ENCODE data around the gene MRPL45. TPM values are rescaled to one million over a fixed set of nuclear protein-coding genes. Genes with fewer than 3 reads are reported as not detected.

MRPL45 gene
- total and polyA plus RNA-seq, 9 of the 15 experiments (the other 6 are each of a cell fraction or from before 2014, with no cell fraction given) = 48.4 to 228 (median 76.8) TPM

- TF ChIP-seq, protein P1, sequence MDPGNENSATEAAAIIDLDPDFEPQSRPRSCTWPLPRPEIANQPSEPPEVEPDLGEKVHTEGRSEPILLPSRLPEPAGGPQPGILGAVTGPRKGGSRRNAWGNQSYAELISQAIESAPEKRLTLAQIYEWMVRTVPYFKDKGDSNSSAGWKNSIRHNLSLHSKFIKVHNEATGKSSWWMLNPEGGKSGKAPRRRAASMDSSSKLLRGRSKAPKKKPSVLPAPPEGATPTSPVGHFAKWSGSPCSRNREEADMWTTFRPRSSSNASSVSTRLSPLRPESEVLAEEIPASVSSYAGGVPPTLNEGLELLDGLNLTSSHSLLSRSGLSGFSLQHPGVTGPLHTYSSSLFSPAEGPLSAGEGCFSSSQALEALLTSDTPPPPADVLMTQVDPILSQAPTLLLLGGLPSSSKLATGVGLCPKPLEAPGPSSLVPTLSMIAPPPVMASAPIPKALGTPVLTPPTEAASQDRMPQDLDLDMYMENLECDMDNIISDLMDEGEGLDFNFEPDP (CRISPR knock-in tag; IDR thresholded peaks at IDR 0.05) = no peak
- TF ChIP-seq ARID2 (IDR thresholded peaks at IDR 0.05) (no peak), CHD1 (IDR thresholded peaks at IDR 0.05; ENCODE audit: low read length) (no peak), HDAC1 (IDR thresholded peaks at IDR 0.05) (peak in 1 of 2 experiments; percentile 78; a peak in 2 of 4 replicates), CBX1 (IDR thresholded peaks at IDR 0.05; ENCODE audit: low read depth) (no peak; the same call in 1 of the 2 replicates), LCOR (CRISPR knock-in tag; IDR thresholded peaks at IDR 0.05) (no peak), SIRT6 (IDR thresholded peaks at IDR 0.05; ENCODE audit: low read depth, low read length) (no peak), PKNOX1 (IDR thresholded peaks at IDR 0.05) (peak; percentile 47; the same call in 1 of the 2 replicates), ATF7 (IDR thresholded peaks at IDR 0.05) (peak; percentile 85), NFRKB (IDR thresholded peaks at IDR 0.05; ENCODE audit: low read depth) (0 out of 2 replicates have a peak, but pooled peaks have one; percentile 47), JUN (IDR thresholded peaks at IDR 0.05; ENCODE audit: borderline replicate concordance, low read depth, low read length) (no peak), JUN (CRISPR knock-in tag; IDR thresholded peaks at IDR 0.05; ENCODE audit: borderline replicate concordance) (no peak), DNMT1 (IDR thresholded peaks at IDR 0.05) (no peak), CBX8 (IDR thresholded peaks at IDR 0.05; ENCODE audit: borderline replicate concordance, extremely low read depth, low read depth, low read length, poor library complexity, severe bottlenecking) (no peak), ARNT (IDR thresholded peaks at IDR 0.05) (no peak)
- TF ChIP-seq, protein P2, sequence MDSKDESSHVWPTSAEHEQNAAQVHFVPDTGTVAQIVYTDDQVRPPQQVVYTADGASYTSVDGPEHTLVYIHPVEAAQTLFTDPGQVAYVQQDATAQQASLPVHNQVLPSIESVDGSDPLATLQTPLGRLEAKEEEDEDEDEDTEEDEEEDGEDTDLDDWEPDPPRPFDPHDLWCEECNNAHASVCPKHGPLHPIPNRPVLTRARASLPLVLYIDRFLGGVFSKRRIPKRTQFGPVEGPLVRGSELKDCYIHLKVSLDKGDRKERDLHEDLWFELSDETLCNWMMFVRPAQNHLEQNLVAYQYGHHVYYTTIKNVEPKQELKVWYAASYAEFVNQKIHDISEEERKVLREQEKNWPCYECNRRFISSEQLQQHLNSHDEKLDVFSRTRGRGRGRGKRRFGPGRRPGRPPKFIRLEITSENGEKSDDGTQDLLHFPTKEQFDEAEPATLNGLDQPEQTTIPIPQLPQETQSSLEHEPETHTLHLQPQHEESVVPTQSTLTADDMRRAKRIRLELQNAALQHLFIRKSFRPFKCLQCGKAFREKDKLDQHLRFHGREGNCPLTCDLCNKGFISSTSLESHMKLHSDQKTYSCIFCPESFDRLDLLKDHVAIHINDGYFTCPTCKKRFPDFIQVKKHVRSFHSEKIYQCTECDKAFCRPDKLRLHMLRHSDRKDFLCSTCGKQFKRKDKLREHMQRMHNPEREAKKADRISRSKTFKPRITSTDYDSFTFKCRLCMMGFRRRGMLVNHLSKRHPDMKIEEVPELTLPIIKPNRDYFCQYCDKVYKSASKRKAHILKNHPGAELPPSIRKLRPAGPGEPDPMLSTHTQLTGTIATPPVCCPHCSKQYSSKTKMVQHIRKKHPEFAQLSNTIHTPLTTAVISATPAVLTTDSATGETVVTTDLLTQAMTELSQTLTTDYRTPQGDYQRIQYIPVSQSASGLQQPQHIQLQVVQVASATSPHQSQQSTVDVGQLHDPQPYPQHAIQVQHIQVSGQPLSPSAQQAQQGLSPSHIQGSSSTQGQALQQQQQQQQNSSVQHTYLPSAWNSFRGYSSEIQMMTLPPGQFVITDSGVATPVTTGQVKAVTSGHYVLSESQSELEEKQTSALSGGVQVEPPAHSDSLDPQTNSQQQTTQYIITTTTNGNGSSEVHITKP (IDR thresholded peaks at IDR 0.05; ENCODE audit: partially characterized antibody) = peak; percentile 72
- TF ChIP-seq, protein P3, sequence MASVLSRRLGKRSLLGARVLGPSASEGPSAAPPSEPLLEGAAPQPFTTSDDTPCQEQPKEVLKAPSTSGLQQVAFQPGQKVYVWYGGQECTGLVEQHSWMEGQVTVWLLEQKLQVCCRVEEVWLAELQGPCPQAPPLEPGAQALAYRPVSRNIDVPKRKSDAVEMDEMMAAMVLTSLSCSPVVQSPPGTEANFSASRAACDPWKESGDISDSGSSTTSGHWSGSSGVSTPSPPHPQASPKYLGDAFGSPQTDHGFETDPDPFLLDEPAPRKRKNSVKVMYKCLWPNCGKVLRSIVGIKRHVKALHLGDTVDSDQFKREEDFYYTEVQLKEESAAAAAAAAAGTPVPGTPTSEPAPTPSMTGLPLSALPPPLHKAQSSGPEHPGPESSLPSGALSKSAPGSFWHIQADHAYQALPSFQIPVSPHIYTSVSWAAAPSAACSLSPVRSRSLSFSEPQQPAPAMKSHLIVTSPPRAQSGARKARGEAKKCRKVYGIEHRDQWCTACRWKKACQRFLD (CRISPR knock-in tag; IDR thresholded peaks at IDR 0.05) = no peak
Measured at GRCh38 chr17:38351412-38352222, 54.6 kb downstream of the MRPL45 start, which contains the start of gene SOCS7 (continued).

All from K562 (cell line).